ENCODE measurements around the gene DISC1. TPM values are rescaled to one million over a fixed set of nuclear protein-coding genes. Genes with fewer than 3 reads are reported as not detected.

The DISC1 gene
- total and polyA plus RNA-seq, 5 donors, result 2.3 to 7.4 (median 4.6) TPM

DNA sequence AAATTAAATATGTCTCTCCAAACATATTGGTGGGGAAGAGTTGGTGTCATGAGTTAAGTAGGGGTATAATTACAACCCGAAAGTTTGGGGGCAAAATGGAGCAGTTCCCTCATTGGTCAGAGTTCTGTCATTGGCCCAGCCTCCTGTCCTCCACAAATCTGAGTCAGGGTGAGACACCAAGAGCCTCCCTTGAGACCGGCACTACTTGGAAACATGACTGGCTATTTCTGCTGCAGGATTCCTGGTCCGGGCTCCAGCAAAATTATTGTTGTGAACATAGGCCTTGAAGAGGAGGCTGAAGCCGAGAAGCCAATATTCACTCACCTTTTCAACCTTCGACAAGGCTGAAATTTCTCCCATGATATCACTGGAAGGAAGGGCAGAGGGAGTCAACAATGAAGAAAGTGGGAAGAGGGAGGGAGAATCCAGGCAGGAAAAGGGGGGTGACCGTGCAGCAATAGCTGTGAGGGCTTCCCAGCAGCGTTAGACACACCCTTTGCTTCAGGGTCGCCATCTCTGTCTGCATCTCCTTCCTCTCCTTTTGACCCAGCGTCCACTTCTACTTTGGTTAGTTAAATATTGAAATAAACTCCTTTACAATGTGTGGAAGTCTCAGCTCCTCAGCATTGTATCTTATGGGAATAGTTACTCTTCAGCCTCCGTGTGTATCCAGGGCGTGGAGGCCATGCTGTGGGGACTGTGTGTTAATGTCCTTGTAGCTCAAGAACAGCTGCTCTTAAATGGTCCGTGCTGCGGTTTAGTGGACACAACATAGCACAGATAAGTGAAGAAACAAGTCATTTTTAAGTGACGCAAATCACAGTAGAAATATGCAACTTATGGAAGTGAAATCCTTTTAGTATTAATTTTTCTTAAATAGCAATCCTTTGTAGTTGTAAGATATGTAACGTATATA is 307.4 kb downstream of the DISC1 start:
- 68% methylated on average over 15 of the region's 15 CpGs for WGBS
- Histone ChIP-seq H3K4me1 (ENCODE audit: control insufficient read depth, insufficient read depth, low read length) (peaks cover 40% of the 10 kb centered on the region), H3K27ac (ENCODE audit: low read length) (peak overlapping the region; percentile 53), H3K4me3 (ENCODE audit: low read length) (no peak overlapping the region), H3K27me3 (ENCODE audit: control insufficient read depth, insufficient read depth) (no peaks in the 10 kb centered on the region), H3K9me3 (ENCODE audit: control insufficient read depth, low read length) (no peaks in the 10 kb centered on the region)
- intact Hi-C loops (cut with DNase I), result loop anchor here in 1 of 4 donors (10.0 kb wide), 1 partner anchor 69 kb away; no protein-coding TSS in a partner anchor
- ATAC-seq (peak in 1 of 2 donors; percentile 43), DNase-seq (no peak)

DNA sequence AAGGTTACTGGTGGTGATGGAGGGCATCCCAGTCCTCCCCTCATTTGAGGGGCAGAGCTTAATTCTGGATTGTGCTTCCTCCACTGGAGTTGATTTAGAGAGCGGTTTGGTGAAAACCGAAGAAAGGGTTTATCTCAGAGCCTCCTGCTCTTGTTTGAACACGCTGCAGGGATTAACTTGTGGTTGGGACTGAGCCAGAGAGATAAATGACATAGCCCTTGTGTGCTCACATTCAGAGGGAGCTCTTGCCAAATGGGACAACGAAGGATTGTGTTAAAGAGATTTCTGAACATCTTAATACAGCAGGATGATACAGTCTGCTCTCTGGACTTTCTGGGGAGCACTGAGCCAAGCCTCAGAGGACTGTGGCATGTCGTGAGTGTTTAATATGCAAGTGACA is 308.2 kb downstream of the DISC1 start:
- Histone ChIP-seq H3K9me3 (ENCODE audit: control insufficient read depth, low read length) (no peaks in the 10 kb centered on the region), H3K27ac (ENCODE audit: low read length) (peak overlapping the region; percentile 18), H3K27me3 (ENCODE audit: control insufficient read depth, insufficient read depth) (no peaks in the 10 kb centered on the region), H3K4me3 (ENCODE audit: low read length) (no peak overlapping the region), H3K4me1 (ENCODE audit: control insufficient read depth, insufficient read depth, low read length) (peaks cover 34% of the 10 kb centered on the region)
- WGBS, result 11% methylated on average over 5 of the region's 5 CpGs
- ATAC-seq, result peak; percentile 75 to 89
- DNase-seq, result peak in 1 of 3 donors; percentile 28
- intact Hi-C loops (cut with DNase I), result loop anchor here in 1 of 4 donors (10.0 kb wide), 1 partner anchor 70 kb away; no protein-coding TSS in a partner anchor

DNA sequence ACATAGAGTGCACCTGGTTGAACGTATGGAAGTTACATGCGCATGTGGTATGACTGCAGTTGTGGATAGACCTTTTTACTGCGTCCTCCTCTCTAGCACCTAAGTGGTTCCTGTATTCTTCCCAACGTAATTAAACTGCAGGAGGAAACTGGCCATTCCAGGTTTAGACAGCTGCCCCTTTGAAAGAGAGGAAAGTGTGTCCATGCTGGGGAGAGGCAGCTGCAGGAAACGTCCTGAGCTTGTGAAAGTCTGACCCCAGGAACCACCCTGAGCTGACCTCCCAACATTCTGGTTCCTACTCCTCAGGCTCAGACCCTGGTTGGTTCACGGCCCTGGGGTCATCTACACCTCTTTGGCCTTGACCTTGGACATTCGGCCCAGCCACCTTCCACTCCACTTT is 309.3 kb downstream of the DISC1 start:
- DNase-seq (no peak), ATAC-seq (no peak)
- no peak overlapping the region for H3K27ac ChIP-seq (ENCODE audit: low read length)
- 77% methylated on average over 7 of the region's 7 CpGs for WGBS
- no peak overlapping the region for H3K4me3 ChIP-seq (ENCODE audit: low read length)
- H3K9me3 ChIP-seq (ENCODE audit: control insufficient read depth, low read length), result no peaks in the 10 kb centered on the region
- peaks cover 25% of the 10 kb centered on the region for H3K4me1 ChIP-seq (ENCODE audit: control insufficient read depth, insufficient read depth, low read length)
- H3K27me3 ChIP-seq (ENCODE audit: control insufficient read depth, insufficient read depth), result no peaks in the 10 kb centered on the region
- intact Hi-C loops (cut with DNase I), result loop anchor here in 1 of 4 donors (10.0 kb wide), 1 partner anchor 71 kb away; no protein-coding TSS in a partner anchor

- ATAC-seq (peak; percentile 60 to 74), DNase-seq (peak; percentile 80 to 94 (median 91))
- intact Hi-C loops (cut with DNase I), result loop anchor here in 1 of 4 donors (10.0 kb wide), 1 partner anchor 72 kb away; no protein-coding TSS in a partner anchor
- Histone ChIP-seq H3K4me3 (ENCODE audit: low read length) (no peak overlapping the region), H3K27ac (ENCODE audit: low read length) (no peak overlapping the region), H3K4me1 (ENCODE audit: control insufficient read depth, insufficient read depth, low read length) (peaks cover 21% of the 10 kb centered on the region), H3K27me3 (ENCODE audit: control insufficient read depth, insufficient read depth) (no peaks in the 10 kb centered on the region), H3K9me3 (ENCODE audit: control insufficient read depth, low read length) (no peaks in the 10 kb centered on the region)
- 20% methylated on average over 9 of the region's 9 CpGs for WGBS
These were observed 310.6 kb downstream of the DISC1 start for GRCh38 chr1:231936983-231937775.

DNA sequence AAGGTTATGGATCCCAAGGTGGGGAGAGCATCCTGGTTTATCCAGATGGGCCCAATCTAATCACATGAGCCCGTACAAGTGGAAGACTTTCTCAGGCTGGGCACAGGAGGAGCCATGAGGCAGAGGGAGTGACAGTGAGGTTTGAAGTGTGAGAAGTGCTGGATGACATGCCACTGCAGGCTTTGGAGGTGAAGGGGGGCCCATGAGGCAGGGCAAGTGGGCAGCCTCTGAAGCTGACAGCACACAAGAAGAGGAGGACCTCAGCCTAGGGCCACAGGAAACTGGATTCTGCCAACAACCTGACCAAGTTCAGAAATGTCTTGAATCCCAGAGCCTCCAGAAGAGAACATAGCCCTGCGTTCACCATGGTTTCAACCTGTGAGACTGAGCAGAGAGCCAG is 311.6 kb downstream of the DISC1 start:
- Histone ChIP-seq H3K27ac (ENCODE audit: low read length) (no peak overlapping the region), H3K9me3 (ENCODE audit: control insufficient read depth, low read length) (no peaks in the 10 kb centered on the region), H3K4me3 (ENCODE audit: low read length) (no peak overlapping the region), H3K4me1 (ENCODE audit: control insufficient read depth, insufficient read depth, low read length) (peaks cover 21% of the 10 kb centered on the region), H3K27me3 (ENCODE audit: control insufficient read depth, insufficient read depth) (no peaks in the 10 kb centered on the region)
- intact Hi-C loops (cut with DNase I), result loop anchor here in 1 of 4 donors (10.0 kb wide), 1 partner anchor 73 kb away; no protein-coding TSS in a partner anchor
- 97% methylated on average over 2 of the region's 2 CpGs for WGBS
- ATAC-seq (no peak), DNase-seq (no peak)

- no peak overlapping the region for H3K4me3 ChIP-seq (ENCODE audit: low read length)
- H3K9me3 ChIP-seq (ENCODE audit: control insufficient read depth, low read length), result no peaks in the 10 kb centered on the region
- no peak for ATAC-seq
- intact Hi-C loops (cut with DNase I), result loop anchor here in 1 of 4 donors (10.0 kb wide), 1 partner anchor 74 kb away; no protein-coding TSS in a partner anchor
- DNase-seq, result no peak
- peaks cover 20% of the 10 kb centered on the region for H3K4me1 ChIP-seq (ENCODE audit: control insufficient read depth, insufficient read depth, low read length)
- WGBS, result 93% methylated on average over 6 of the region's 6 CpGs
- H3K27ac ChIP-seq (ENCODE audit: low read length), result no peak overlapping the region
- H3K27me3 ChIP-seq (ENCODE audit: control insufficient read depth, insufficient read depth), result no peaks in the 10 kb centered on the region
These were observed 312.1 kb downstream of the DISC1 start for GRCh38 chr1:231938711-231939110.

DNA sequence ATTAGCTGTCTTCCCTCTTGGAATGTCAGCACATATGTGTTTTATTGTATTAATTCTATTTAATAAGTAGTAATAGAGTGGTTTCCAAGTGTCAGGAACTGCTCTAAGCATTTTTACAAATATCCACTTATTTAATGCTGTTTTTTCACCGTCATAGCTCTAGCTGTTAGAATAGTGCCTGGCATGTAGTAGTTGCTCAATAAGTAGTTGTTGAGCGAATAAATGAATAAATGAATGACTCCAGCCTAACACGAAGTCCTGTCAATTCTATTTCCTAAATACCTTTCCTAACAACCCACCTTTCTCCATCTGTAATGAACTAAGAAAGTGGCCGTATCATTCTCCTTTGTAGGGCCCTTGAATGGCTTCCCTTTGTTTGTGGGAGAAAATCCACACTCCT is 312.5 kb downstream of the DISC1 start:
- no peak for DNase-seq
- no peaks in the 10 kb centered on the region for H3K9me3 ChIP-seq (ENCODE audit: control insufficient read depth, low read length)
- WGBS, result 98% methylated on average over 4 of the region's 4 CpGs
- H3K4me1 ChIP-seq (ENCODE audit: control insufficient read depth, insufficient read depth, low read length), result peaks cover 16% of the 10 kb centered on the region
- no peak overlapping the region for H3K4me3 ChIP-seq (ENCODE audit: low read length)
- H3K27ac ChIP-seq (ENCODE audit: low read length), result no peak overlapping the region
- no peaks in the 10 kb centered on the region for H3K27me3 ChIP-seq (ENCODE audit: control insufficient read depth, insufficient read depth)
- ATAC-seq, result no peak
- intact Hi-C loops (cut with DNase I), result loop anchor here in 1 of 4 donors (10.0 kb wide), 1 partner anchor 74 kb away; no protein-coding TSS in a partner anchor

DNA sequence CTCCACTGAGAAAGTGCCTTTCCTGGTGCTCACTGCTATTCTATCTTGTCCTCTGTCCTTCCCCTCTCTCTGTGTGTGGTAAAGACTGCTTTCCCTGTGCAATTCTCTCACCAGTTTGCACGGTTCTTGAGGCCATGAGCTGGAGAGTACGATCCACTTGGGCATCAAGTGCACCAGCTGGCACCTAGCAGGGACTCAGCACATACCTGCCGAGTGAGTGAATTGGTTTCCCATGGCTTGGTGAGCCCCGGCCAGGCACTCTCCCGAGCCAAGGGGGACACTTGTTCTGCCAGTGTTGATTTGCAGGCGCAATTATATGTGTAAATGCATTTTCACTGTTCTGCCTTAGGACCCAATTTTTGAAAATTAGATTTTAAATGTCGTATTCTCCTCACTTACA is 313.5 kb downstream of the DISC1 start:
- Histone ChIP-seq H3K27me3 (ENCODE audit: control insufficient read depth, insufficient read depth) (no peaks in the 10 kb centered on the region), H3K9me3 (ENCODE audit: control insufficient read depth, low read length) (no peaks in the 10 kb centered on the region), H3K4me3 (ENCODE audit: low read length) (no peak overlapping the region), H3K4me1 (ENCODE audit: control insufficient read depth, insufficient read depth, low read length) (peaks cover 10% of the 10 kb centered on the region), H3K27ac (ENCODE audit: low read length) (no peak overlapping the region)
- WGBS, result 79% methylated on average over 7 of the region's 7 CpGs
- no peak for ATAC-seq
- intact Hi-C loops (cut with DNase I), result no loop called here
- DNase-seq, result no peak

DNA sequence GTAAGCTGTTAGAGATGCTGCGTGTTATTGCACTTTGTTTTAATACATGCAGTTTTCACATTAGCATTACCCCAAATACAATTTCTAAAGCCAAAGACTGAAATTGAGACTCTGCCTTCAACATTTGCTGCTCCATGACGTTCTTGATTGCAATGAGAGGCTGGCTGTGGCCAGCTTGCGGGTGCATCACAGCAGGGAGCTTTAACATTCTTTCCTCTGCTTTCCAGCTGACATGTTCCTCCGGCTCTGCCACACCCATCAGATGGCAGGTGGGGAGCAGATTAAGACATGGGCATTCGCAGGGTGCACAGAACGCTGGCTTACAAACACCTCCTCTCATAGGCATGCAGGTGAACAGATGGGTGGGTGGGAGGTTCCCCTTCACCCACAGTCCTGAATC is 314.1 kb downstream of the DISC1 start:
- 88% methylated on average over 6 of the region's 6 CpGs for WGBS
- no peak overlapping the region for H3K27ac ChIP-seq (ENCODE audit: low read length)
- no peak for DNase-seq

GRCh38 chr1:231943084-231943483 is 316.5 kb downstream of the DISC1 start:
- peaks cover 2% of the 10 kb centered on the region for H3K4me1 ChIP-seq (ENCODE audit: control insufficient read depth, insufficient read depth, low read length)
- 98% methylated on average over 3 of the region's 3 CpGs for WGBS
- intact Hi-C loops (cut with DNase I), result no loop called here
- H3K27ac ChIP-seq (ENCODE audit: low read length), result no peak overlapping the region
- H3K4me3 ChIP-seq (ENCODE audit: low read length), result no peak overlapping the region
- no peaks in the 10 kb centered on the region for H3K9me3 ChIP-seq (ENCODE audit: control insufficient read depth, low read length)
- no peaks in the 10 kb centered on the region for H3K27me3 ChIP-seq (ENCODE audit: control insufficient read depth, insufficient read depth)
- DNase-seq (no peak), ATAC-seq (no peak)

More for the DNA sequence above, 314.1 kb downstream of the DISC1 start:
- H3K27me3 ChIP-seq (ENCODE audit: control insufficient read depth, insufficient read depth), result no peaks in the 10 kb centered on the region
- H3K4me1 ChIP-seq (ENCODE audit: control insufficient read depth, insufficient read depth, low read length), result peaks cover 9% of the 10 kb centered on the region
- intact Hi-C loops (cut with DNase I), result no loop called here
- no peak for ATAC-seq
- H3K4me3 ChIP-seq (ENCODE audit: low read length), result no peak overlapping the region
- no peaks in the 10 kb centered on the region for H3K9me3 ChIP-seq (ENCODE audit: control insufficient read depth, low read length)

Data from right cardiac atrium (tissue), 5 donors.